ENCODE data around the gene GPN2. TPM values are rescaled to one million over a fixed set of nuclear protein-coding genes. Genes with fewer than 3 reads are reported as not detected.

Gene GPN2
- total and polyA plus RNA-seq, 9 of the 15 experiments (the other 6 are each of a cell fraction or from before 2014, with no cell fraction given): 9.9 to 58.8 (median 20.4) TPM

- TF ChIP-seq ZBTB33 (CRISPR knock-in tag; IDR thresholded peaks at IDR 0.05) (no peak), ZEB2 (IDR thresholded peaks at IDR 0.05) (peak; percentile 44; the same call in 1 of the 2 replicates), GMEB1 (CRISPR knock-in tag; IDR thresholded peaks at IDR 0.05) (peak; percentile 26; the same call in 1 of the 2 replicates), E2F5 (CRISPR knock-in tag; IDR thresholded peaks at IDR 0.05) (no peak), PCBP1 (IDR thresholded peaks at IDR 0.05; ENCODE audit: low read depth, low read length, poor library complexity, severe bottlenecking) (no peak), THRAP3 (IDR thresholded peaks at IDR 0.05; ENCODE audit: borderline replicate concordance) (no peak), SMAD4 (CRISPR knock-in tag; conservative IDR thresholded peaks at IDR 0.05) (peak; percentile 63; the same call in 1 of the 2 replicates), XRCC3 (IDR thresholded peaks at IDR 0.05) (no peak), HDAC2 (IDR thresholded peaks at IDR 0.05) (no peak), PBX2 (CRISPR knock-in tag; IDR thresholded peaks at IDR 0.05; ENCODE audit: low read depth) (no peak), PBX2 (tag; conservative IDR thresholded peaks at IDR 0.05; ENCODE audit: low read depth) (no peak), MYC (IDR thresholded peaks at IDR 0.05; ENCODE audit: low read depth, low read length) (peak; percentile 11; the same call in 1 of the 2 replicates), MYC (CRISPR knock-in tag; IDR thresholded peaks at IDR 0.05; ENCODE audit: borderline replicate concordance, low read depth) (no peak), SMARCA4 (IDR thresholded peaks at IDR 0.05) (peak; percentile 76), MTA2 (IDR thresholded peaks at IDR 0.05; ENCODE audit: low read depth) (0 out of 2 replicates have a peak, but pooled peaks have one; percentile 5), EP400 (IDR thresholded peaks at IDR 0.05) (peak; percentile 63), TCF7 (IDR thresholded peaks at IDR 0.05; ENCODE audit: borderline replicate concordance) (no peak), RAD51 (IDR thresholded peaks at IDR 0.05; ENCODE audit: borderline replicate concordance, low read depth) (no peak), BCL6 (CRISPR knock-in tag; IDR thresholded peaks at IDR 0.05) (peak; percentile 28; the same call in 1 of the 2 replicates), RAD21 (CRISPR knock-in tag; conservative IDR thresholded peaks at IDR 0.05 in 1 of 2, IDR thresholded peaks at IDR 0.05 in 1 of 2) (peak in 1 of 2 experiments; percentile 8; a peak in 1 of 4 replicates)
These were observed 23.9 kb upstream of the GPN2 start, which contains the start of gene NR0B2 (continued) for GRCh38 chr1:26913754-26914619.

Data from K562 (cell line).